CD4-positive, alpha-beta T cell treated with Interleukin-17A for 1 hour (primary cell): ENCODE data around the gene FOXD4L4.
"Not testable (repeated sequence)": the region's sequence is repeated elsewhere in the genome, so short reads cannot be mapped to it uniquely, and the experiment has no call there.

Experiments used
- DNase-seq: peaks from one replicate; pipeline ENCODE4 v3.0.0-alpha.2; 2020

FOXD4L4 gene

GRCh38 chr9:65737096-65737564 lies at the start of gene FOXD4L4:
Gene FOXD4L4, plus strand, starts transcription at chr9:65737146. Its CDS starts 0 bp downstream, at chr9:65737146.
- DNase-seq = not testable (repeated sequence)

GRCh38 chr9:65703550-65703949 lies 33.4 kb upstream of the FOXD4L4 start:
- not testable (repeated sequence) for DNase-seq

GRCh38 chr9:65714445-65714844 lies 22.5 kb upstream of the FOXD4L4 start:
- DNase-seq = not testable (repeated sequence)

GRCh38 chr9:65738133-65738532 lies 1.2 kb downstream of the FOXD4L4 start:
- DNase-seq = not testable (repeated sequence)
